Erythroblast (primary cell): ENCODE measurements around the gene DEPDC1.
A peak's percentile ranks its signal among the peaks of the same experiment; 100 is the strongest.
"Not testable (repeated sequence)": the region's sequence is repeated elsewhere in the genome, so short reads cannot be mapped to it uniquely, and the experiment has no call there.

Source experiments
- DNase-seq, 2 experiments: peaks; one replicate each; lab custom pipeline; 2025; lab: John Stamatoyannopoulos, UW
- GATA1 ChIP-seq: IDR thresholded peaks from 2 replicates; pipeline ENCODE4 v1.6.1; 2011; ENCODE audit warnings: low read depth, mild to moderate bottlenecking, control low read depth, low read length, moderate library complexity
- POLR2A ChIP-seq: IDR thresholded peaks from 2 replicates; pipeline ENCODE4 v1.6.1; 2011; ENCODE audit warnings: mild to moderate bottlenecking, low read length

Gene DEPDC1

GRCh38 chr1:68493193-68493592 is 3.7 kb downstream of the DEPDC1 start:
- TF ChIP-seq GATA1 (no peak), POLR2A (no peak)
- DNase-seq = no peak

- not testable (repeated sequence) for DNase-seq
Measured at GRCh38 chr1:68492255-68492654, 4.6 kb downstream of the DEPDC1 start.

GRCh38 chr1:68490046-68490651 is 6.7 kb downstream of the DEPDC1 start:
- no peak for DNase-seq
- no peak for TF ChIP-seq POLR2A

- no peak for TF ChIP-seq GATA1
- no peak for TF ChIP-seq POLR2A
- no peak for DNase-seq
Measured at GRCh38 chr1:68485431-68486022, 11.4 kb downstream of the DEPDC1 start.

GRCh38 chr1:68484618-68485017 is 12.3 kb downstream of the DEPDC1 start:
- TF ChIP-seq GATA1 (no peak), POLR2A (no peak)
- no peak for DNase-seq

GRCh38 chr1:68481041-68481440 is 15.8 kb downstream of the DEPDC1 start:
- DNase-seq = no peak
- no peak for TF ChIP-seq POLR2A
- TF ChIP-seq GATA1 = no peak

- DNase-seq = no peak
- TF ChIP-seq GATA1 (no peak), POLR2A (no peak)
Measured at GRCh38 chr1:68479501-68479900, 17.4 kb downstream of the DEPDC1 start.

GRCh38 chr1:68478662-68479061 is 18.2 kb downstream of the DEPDC1 start:
- DNase-seq = no peak
- TF ChIP-seq GATA1 (no peak), POLR2A (no peak)

- not testable (repeated sequence) for DNase-seq
Measured at GRCh38 chr1:68476626-68477025, 20.3 kb downstream of the DEPDC1 start.

- TF ChIP-seq GATA1 (no peak), POLR2A (no peak)
- DNase-seq = no peak
Measured at GRCh38 chr1:68473060-68473459, 23.8 kb downstream of the DEPDC1 start.

GRCh38 chr1:68470388-68470970 is 26.4 kb downstream of the DEPDC1 start:
- peak in 1 of 2 experiments; percentile 27 for DNase-seq
- TF ChIP-seq GATA1 (no peak), POLR2A (no peak)

- DNase-seq = no peak
- TF ChIP-seq GATA1 (no peak), POLR2A (no peak)
Measured at GRCh38 chr1:68464891-68465290, 32.0 kb downstream of the DEPDC1 start.

GRCh38 chr1:68460935-68461334 is 35.9 kb downstream of the DEPDC1 start:
- TF ChIP-seq GATA1 (no peak), POLR2A (no peak)
- DNase-seq = no peak

GRCh38 chr1:68459796-68460195 is 37.1 kb downstream of the DEPDC1 start:
- DNase-seq = no peak
- no peak for TF ChIP-seq POLR2A
- no peak for TF ChIP-seq GATA1

GRCh38 chr1:68459091-68459490 is 37.8 kb downstream of the DEPDC1 start:
- no peak for DNase-seq
- TF ChIP-seq POLR2A (no peak), GATA1 (no peak)

GRCh38 chr1:68456202-68456601 is 40.7 kb downstream of the DEPDC1 start:
- TF ChIP-seq POLR2A (no peak), GATA1 (no peak)
- DNase-seq = no peak
